PFSK-1 (cell line): ENCODE results near the gene RNF121.

Source experiments
- FOXP2 ChIP-seq: optimal IDR thresholded peaks from 2 replicates; pipeline ENCODE3; 2011; ENCODE audit warnings: borderline replicate concordance, control low read depth, inconsistent platforms; ENCODE audit not compliant: insufficient read depth; ENCODE audit errors: extremely low read length, extremely low read depth
- POLR2AphosphoS5 ChIP-seq: IDR thresholded peaks from 2 replicates; pipeline ENCODE4 v1.6.1; 2012; ENCODE audit warnings: low read depth, mild to moderate bottlenecking, control low read depth, low read length, moderate library complexity
- REST ChIP-seq, 2 experiments: IDR thresholded peaks; 2 replicates each; pipeline versions ENCODE4 v1.6.1 to v1.8.0; 2011 to 2012; ENCODE audit warnings: low read depth in 2 of 2, low read length in 2 of 2, control low read depth in 1 of 2, inconsistent platforms in 1 of 2, mild to moderate bottlenecking in 1 of 2, moderate library complexity in 1 of 2; ENCODE audit not compliant: insufficient read depth in 1 of 2
- SIN3A ChIP-seq: IDR thresholded peaks from 2 replicates; pipeline ENCODE4 v1.6.1; 2012; ENCODE audit warnings: mild to moderate bottlenecking, low read length, moderate library complexity, borderline replicate concordance; ENCODE audit not compliant: insufficient read depth
- TAF1 ChIP-seq: IDR thresholded peaks from 2 replicates; pipeline ENCODE4 v1.6.1; 2012; ENCODE audit warnings: low read length, control low read depth, borderline replicate concordance; ENCODE audit not compliant: insufficient read depth

Gene RNF121

GRCh38 chr11:72012091-72012630 is 83.3 kb downstream of the RNF121 start:
- TF ChIP-seq POLR2AphosphoS5 (no peak), FOXP2 (no peak), SIN3A (no peak), TAF1 (no peak), REST (IDR thresholded peaks at IDR 0.05; ENCODE audit: insufficient read depth in 1 of 2, low read depth in 2 of 2, low read length in 2 of 2) (no peak)

DNA sequence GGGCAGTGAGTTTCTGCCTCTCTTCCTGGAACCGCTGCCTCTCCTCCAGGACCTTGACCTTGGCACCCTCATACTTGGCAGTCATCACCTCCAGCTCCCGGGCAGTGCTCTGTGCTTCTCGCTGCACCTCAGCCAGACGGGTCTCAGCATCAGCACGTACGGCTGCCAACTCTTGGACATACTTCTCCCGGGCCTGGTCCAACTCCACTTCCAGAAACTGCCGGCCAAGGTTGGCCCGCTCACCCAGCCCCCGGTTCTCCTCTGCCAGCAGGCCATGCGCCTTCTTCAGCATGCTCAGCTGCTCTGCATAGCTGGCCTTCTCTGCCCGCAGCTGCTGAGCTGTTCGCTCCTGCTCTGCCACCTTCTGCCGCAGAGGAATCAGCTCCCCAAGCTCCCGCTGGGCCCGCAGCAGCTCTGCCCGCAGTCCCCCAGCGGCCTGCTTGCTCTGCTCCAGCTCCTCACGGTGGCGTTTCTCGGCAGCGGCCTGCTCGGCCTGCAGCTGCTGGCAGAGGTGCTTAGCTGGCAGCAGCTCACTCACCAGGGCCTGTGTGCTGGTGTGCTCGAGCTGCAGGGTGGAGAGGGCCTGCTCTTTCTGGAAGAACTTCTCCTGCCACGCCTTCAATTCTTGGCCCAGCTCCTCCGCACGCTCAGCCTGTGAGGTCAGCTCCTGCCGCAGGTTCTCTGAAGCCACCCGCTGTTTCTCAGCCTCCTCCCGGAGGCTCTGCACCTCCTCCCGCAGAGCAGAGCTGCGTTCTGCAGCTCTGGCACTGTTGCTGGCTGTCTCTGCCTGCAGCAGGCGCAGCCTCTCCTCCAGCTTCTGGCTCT is 84.3 kb downstream of the RNF121 start:
- TF ChIP-seq REST (IDR thresholded peaks at IDR 0.05; ENCODE audit: insufficient read depth in 1 of 2, low read depth in 2 of 2, low read length in 2 of 2), result no peak
- no peak for TF ChIP-seq SIN3A
- TF ChIP-seq TAF1, result no peak
- no peak for TF ChIP-seq POLR2AphosphoS5
- TF ChIP-seq FOXP2, result no peak

GRCh38 chr11:72013765-72014711 is 85.2 kb downstream of the RNF121 start:
- TF ChIP-seq FOXP2 (no peak), REST (IDR thresholded peaks at IDR 0.05; ENCODE audit: insufficient read depth in 1 of 2, low read depth in 2 of 2, low read length in 2 of 2) (no peak), SIN3A (no peak), TAF1 (no peak), POLR2AphosphoS5 (no peak)

- no peak for TF ChIP-seq REST (IDR thresholded peaks at IDR 0.05; ENCODE audit: insufficient read depth in 1 of 2, low read depth in 2 of 2, low read length in 2 of 2)
- TF ChIP-seq TAF1, result no peak
- no peak for TF ChIP-seq FOXP2
- no peak for TF ChIP-seq SIN3A
- TF ChIP-seq POLR2AphosphoS5, result no peak
These were observed 86.0 kb downstream of the RNF121 start for GRCh38 chr11:72014761-72015320.
